Sigmoid colon (tissue), 4 donors: ENCODE results near the gene RGPD6.
"Not testable (repeated sequence)": the region's sequence is repeated elsewhere in the genome, so short reads cannot be mapped to it uniquely, and the experiment has no call there.

Source experiments
- POLR2AphosphoS5 ChIP-seq, 4 donors: sonication (generic); formaldehyde crosslinking; IDR thresholded peaks; one replicate each; pipeline ENCODE4 v1.6.1; 2017; ENCODE audit warnings: antibody characterized with exemption in 4 of 4
- TF ChIP-seq, protein P1 (sequence below), 4 experiments: fragments of 450-650 bp in 3 of 4; fragments of 200-600 bp in 1 of 4; IDR thresholded peaks; one replicate each; pipeline ENCODE4 v1.5.1; 2016 to 2019; ENCODE audit warnings: antibody characterized with exemption in 4 of 4, mild to moderate bottlenecking in 3 of 4, moderate library complexity in 2 of 4

DNA sequence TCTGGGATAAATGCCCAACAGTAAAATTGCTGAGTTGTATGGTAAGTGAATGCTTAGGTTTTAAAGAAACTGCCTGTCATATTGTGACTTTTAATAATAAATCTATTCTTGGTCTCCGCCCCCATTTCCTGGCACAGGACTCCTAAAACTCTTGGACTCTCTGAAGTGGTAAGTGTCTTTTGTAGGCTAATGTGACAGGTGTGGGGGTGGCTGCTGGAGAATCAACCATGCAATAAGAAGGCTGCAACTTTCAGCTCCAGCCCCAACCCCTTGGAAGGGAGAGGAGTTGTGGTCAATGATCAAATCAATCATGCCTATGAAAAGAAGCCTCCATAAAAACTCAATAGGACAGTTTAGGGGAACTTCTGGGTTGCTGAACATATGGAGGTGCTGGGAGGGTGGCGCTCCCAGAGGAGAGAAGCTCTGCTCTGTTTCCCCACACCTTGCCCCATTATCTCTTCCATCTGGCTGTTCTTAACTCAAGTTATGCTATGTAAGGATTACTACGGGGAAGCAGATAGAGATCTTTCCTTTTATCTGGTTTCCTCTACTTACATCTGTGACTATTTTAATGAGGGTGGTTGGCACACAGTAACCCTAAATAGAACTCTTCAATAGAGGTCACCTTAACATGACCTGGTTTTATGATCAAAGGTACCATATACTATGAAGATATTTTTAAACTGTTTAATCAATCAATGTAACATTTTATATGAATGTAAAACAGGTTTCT lies 101.2 kb downstream of the RGPD6 start:
- TF ChIP-seq, protein P1, sequence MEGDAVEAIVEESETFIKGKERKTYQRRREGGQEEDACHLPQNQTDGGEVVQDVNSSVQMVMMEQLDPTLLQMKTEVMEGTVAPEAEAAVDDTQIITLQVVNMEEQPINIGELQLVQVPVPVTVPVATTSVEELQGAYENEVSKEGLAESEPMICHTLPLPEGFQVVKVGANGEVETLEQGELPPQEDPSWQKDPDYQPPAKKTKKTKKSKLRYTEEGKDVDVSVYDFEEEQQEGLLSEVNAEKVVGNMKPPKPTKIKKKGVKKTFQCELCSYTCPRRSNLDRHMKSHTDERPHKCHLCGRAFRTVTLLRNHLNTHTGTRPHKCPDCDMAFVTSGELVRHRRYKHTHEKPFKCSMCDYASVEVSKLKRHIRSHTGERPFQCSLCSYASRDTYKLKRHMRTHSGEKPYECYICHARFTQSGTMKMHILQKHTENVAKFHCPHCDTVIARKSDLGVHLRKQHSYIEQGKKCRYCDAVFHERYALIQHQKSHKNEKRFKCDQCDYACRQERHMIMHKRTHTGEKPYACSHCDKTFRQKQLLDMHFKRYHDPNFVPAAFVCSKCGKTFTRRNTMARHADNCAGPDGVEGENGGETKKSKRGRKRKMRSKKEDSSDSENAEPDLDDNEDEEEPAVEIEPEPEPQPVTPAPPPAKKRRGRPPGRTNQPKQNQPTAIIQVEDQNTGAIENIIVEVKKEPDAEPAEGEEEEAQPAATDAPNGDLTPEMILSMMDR (IDR thresholded peaks at IDR 0.05), result not testable (repeated sequence)
- not testable (repeated sequence) for TF ChIP-seq POLR2AphosphoS5 (IDR thresholded peaks at IDR 0.05)
